Vagina (tissue), 2 donors: Measurements from ENCODE around the gene PTPN14. TPM values are rescaled to one million over a fixed set of nuclear protein-coding genes. Genes with fewer than 3 reads are reported as not detected.

Experiments
- DNase-seq, 2 donors: peaks; one replicate each; pipeline ENCODE4 v3.0.0-alpha.2; 2017; ENCODE audit errors: extremely low spot score in 2 of 2
- H3K27ac ChIP-seq: fragments of 200-600 bp; sonication (generic); one replicate; pipeline ENCODE4 v1.5.1; 2019
- H3K27me3 ChIP-seq: fragments of 200-600 bp; sonication (generic); one replicate; pipeline ENCODE4 v1.5.1; 2019
- H3K36me3 ChIP-seq, 2 donors: fragments of 200-600 bp; sonication (generic); one replicate each; pipeline ENCODE4 v1.5.1; 2017 to 2019
- H3K4me1 ChIP-seq: fragments of 200-600 bp; sonication (generic); one replicate; pipeline ENCODE4 v1.5.1; 2019
- H3K4me3 ChIP-seq, 2 donors: fragments of 200-600 bp; sonication (generic); 1 replicate in 1 of 2; 2 replicates in 1 of 2; pipeline ENCODE4 v1.5.1; 2016 to 2019
- H3K9me3 ChIP-seq: fragments of 200-600 bp; sonication (generic); one replicate; pipeline ENCODE4 v1.5.1; 2019
- CTCF ChIP-seq, 3 experiments: fragments of 450-650 bp in 2 of 3; fragments of 200-600 bp in 1 of 3; sonication (generic) in 1 of 3; IDR thresholded peaks; one replicate each; pipeline ENCODE4 v1.5.1; 2017 to 2019; ENCODE audit warnings: antibody characterized with exemption in 3 of 3, mild to moderate bottlenecking in 2 of 3, moderate library complexity in 2 of 3
- POLR2A ChIP-seq, 2 donors: fragments of 450-650 bp; IDR thresholded peaks; one replicate each; pipeline ENCODE4 v1.6.1; 2017; ENCODE audit warnings: antibody characterized with exemption in 2 of 2, mild to moderate bottlenecking in 2 of 2, moderate library complexity in 2 of 2
- POLR2AphosphoS5 ChIP-seq, 2 donors: sonication (generic); formaldehyde crosslinking; IDR thresholded peaks; one replicate each; pipeline ENCODE4 v1.9.0; 2017; ENCODE audit warnings: antibody characterized with exemption in 2 of 2, mild to moderate bottlenecking in 2 of 2, low read depth in 1 of 2; ENCODE audit not compliant: insufficient read depth in 1 of 2
- intact Hi-C: fragments of 100-400 bp; cut with DNase I; formaldehyde crosslinking; loops from one replicate; pipeline ENCODE4 v1.15.1; 2023
- total RNA-seq: library from RNA; depleted of rRNA; stranded (reverse); fragments of >200 nt; gene quantifications from one replicate; pipeline ENCODE4 v1.2.3, GENCODE V29; 2016

PTPN14 gene
- total RNA-seq, 1 donor from 2014 or later: 24.3 TPM

DNA sequence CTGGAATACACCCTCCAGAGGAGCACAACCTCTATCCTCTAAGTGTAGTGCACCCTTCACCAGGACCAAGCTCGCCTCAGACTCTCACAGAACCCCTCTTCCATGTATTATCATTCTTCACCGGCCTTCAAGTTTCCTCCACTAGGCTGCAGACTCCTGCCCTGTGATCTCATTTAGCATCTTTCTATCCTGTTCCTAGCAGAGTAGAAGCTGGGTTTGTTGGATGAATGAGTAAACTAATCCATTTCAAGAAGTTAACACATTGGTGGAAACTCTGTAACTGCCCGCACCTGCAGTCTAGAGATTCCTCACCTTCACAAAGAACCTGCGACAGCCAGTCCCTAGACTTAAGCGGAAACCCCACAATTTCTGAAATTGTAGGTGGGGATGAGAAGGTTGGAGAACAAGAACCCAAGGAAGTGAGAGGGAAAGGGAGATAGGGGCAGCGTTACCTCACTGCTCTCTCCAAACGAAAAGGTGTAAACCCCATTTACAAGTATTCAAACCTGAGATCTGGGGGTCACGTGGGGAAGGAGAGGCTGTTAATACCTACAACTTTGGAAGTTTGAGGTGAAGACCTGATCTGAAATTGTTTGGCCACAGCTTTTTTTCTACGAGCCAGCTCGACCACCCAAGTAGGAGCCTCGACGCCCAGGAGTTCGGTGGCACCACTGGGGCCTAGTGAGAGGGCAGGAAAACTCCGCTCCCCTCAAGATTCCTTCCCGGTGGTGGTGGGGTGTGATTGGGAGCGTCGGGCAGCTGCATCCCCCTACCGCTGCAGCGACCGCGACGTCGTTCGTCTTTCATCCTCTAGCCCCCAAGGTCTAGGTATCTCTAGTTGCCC lies 1.2 kb downstream of the PTPN14 start:
- DNase-seq: no peak
- peak overlapping the region; percentile 98 for H3K27ac ChIP-seq
- intact Hi-C loops: loop anchor here (10.0 kb wide), 1 partner anchor 265 kb away; the partner anchor contains the start of gene SMYD2
- H3K9me3 ChIP-seq: no peaks in the 10 kb centered on the region
- no peaks in the 10 kb centered on the region for H3K27me3 ChIP-seq
- TF ChIP-seq POLR2A (IDR thresholded peaks at IDR 0.05): no peak
- no peak for TF ChIP-seq POLR2AphosphoS5 (IDR thresholded peaks at IDR 0.05; ENCODE audit: insufficient read depth in 1 of 2, low read depth in 1 of 2)
- no peak for TF ChIP-seq CTCF (IDR thresholded peaks at IDR 0.05)
- no peaks in the 10 kb centered on the region for H3K36me3 ChIP-seq
- H3K4me1 ChIP-seq: peaks cover 47% of the 10 kb centered on the region
- peak overlapping the region; percentile 55 to 90 for H3K4me3 ChIP-seq

DNA sequence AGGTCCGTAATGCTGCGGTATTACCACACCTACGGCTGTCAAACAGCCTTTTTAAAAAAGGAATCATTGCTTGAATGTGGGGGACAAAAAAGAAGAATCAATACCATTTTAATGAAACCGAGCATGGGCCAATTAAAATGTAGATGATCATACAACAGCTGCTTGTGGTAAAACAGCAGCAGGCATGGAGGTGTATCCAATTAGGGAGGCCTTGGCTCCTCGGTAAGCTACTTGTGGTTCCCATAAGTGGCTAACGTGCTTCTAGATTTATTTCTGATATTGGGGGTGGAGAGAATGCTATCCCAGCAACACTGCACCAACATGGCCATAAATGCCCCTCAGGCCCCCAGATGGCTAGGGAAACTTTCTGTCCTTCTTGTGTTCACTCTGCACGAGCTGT lies 1.8 kb downstream of the PTPN14 start:
- Histone ChIP-seq H3K9me3 (no peaks in the 10 kb centered on the region), H3K4me1 (peaks cover 52% of the 10 kb centered on the region), H3K27me3 (no peaks in the 10 kb centered on the region), H3K27ac (peak overlapping the region; percentile 98), H3K36me3 (no peaks in the 10 kb centered on the region), H3K4me3 (peak overlapping the region; percentile 55 to 90)
- DNase-seq: no peak
- intact Hi-C loops: loop anchor here (10.0 kb wide), 1 partner anchor 265 kb away; the partner anchor contains the start of gene SMYD2
- no peak for TF ChIP-seq POLR2A (IDR thresholded peaks at IDR 0.05)
- TF ChIP-seq CTCF (IDR thresholded peaks at IDR 0.05): no peak
- TF ChIP-seq POLR2AphosphoS5 (IDR thresholded peaks at IDR 0.05; ENCODE audit: insufficient read depth in 1 of 2, low read depth in 1 of 2): no peak

GRCh38 chr1:214548988-214549387 lies 2.4 kb downstream of the PTPN14 start:
- Histone ChIP-seq H3K4me3 (peak overlapping the region; percentile 55 to 90), H3K4me1 (peaks cover 52% of the 10 kb centered on the region), H3K27ac (peak overlapping the region; percentile 6), H3K27me3 (no peaks in the 10 kb centered on the region), H3K9me3 (no peaks in the 10 kb centered on the region), H3K36me3 (no peaks in the 10 kb centered on the region)
- intact Hi-C loops: no loop called here
- no peak for TF ChIP-seq POLR2A (IDR thresholded peaks at IDR 0.05)
- no peak for TF ChIP-seq CTCF (IDR thresholded peaks at IDR 0.05)
- TF ChIP-seq POLR2AphosphoS5 (IDR thresholded peaks at IDR 0.05; ENCODE audit: insufficient read depth in 1 of 2, low read depth in 1 of 2): no peak
- no peak for DNase-seq

- H3K4me3 ChIP-seq: no peak overlapping the region
- no peaks in the 10 kb centered on the region for H3K9me3 ChIP-seq
- H3K27ac ChIP-seq: peak overlapping the region; percentile 6
- no peaks in the 10 kb centered on the region for H3K36me3 ChIP-seq
- H3K4me1 ChIP-seq: peaks cover 52% of the 10 kb centered on the region
- no peak for DNase-seq
- H3K27me3 ChIP-seq: no peaks in the 10 kb centered on the region
- TF ChIP-seq POLR2AphosphoS5 (IDR thresholded peaks at IDR 0.05; ENCODE audit: insufficient read depth in 1 of 2, low read depth in 1 of 2) (no peak), POLR2A (IDR thresholded peaks at IDR 0.05) (no peak), CTCF (IDR thresholded peaks at IDR 0.05) (no peak)
- intact Hi-C loops: no loop called here
These were observed 3.1 kb downstream of the PTPN14 start for GRCh38 chr1:214548271-214548670.

DNA sequence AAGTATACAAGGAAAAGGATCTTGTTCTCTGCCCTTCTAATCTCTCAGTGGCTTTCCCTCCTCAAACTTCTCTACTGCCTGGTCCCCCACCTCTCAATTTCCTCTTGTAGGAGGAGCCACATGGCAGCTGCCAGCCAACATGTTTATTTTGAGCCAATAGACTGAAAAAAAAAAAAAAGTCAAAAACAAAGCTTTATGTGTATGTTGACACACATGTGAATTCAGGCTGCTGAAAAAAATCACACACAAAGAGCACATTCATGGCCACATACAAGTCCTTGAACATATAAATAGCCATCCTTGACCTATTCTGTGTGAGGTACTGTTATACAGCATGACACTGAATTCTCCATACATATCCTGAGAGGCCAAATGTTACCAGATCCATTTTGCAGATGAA lies 3.7 kb downstream of the PTPN14 start:
- no peak for DNase-seq
- H3K27me3 ChIP-seq: no peaks in the 10 kb centered on the region
- intact Hi-C loops: no loop called here
- TF ChIP-seq POLR2A (IDR thresholded peaks at IDR 0.05): no peak
- TF ChIP-seq POLR2AphosphoS5 (IDR thresholded peaks at IDR 0.05; ENCODE audit: insufficient read depth in 1 of 2, low read depth in 1 of 2): no peak
- no peaks in the 10 kb centered on the region for H3K36me3 ChIP-seq
- peak overlapping the region; percentile 2 for H3K27ac ChIP-seq
- no peaks in the 10 kb centered on the region for H3K9me3 ChIP-seq
- H3K4me1 ChIP-seq: peaks cover 50% of the 10 kb centered on the region
- no peak overlapping the region for H3K4me3 ChIP-seq
